ENCODE results near the gene SPEF2. TPM values are rescaled to one million over a fixed set of nuclear protein-coding genes. Genes with fewer than 3 reads are reported as not detected.

Gene SPEF2
- total and polyA plus RNA-seq, 9 of the 15 experiments (the other 6 are each of a cell fraction or from before 2014, with no cell fraction given) = 0.11 to 0.62 (median 0.20) TPM; not detected in 2

GRCh38 chr5:35810601-35811000, 192.9 kb downstream of the SPEF2 start:
- ATAC-seq (no peak), DNase-seq (ENCODE audit: extremely low read depth in 1 of 4, low spot score in 3 of 4) (no peak), FAIRE-seq (no peak)
- TF ChIP-seq CEBPG (CRISPR knock-in tag; IDR thresholded peaks at IDR 0.05) = no peak
- TF ChIP-seq CEBPG (tag; conservative IDR thresholded peaks at IDR 0.05 in 1 of 2, IDR thresholded peaks at IDR 0.05 in 1 of 2) = no peak
- TF ChIP-seq RHOXF2B (CRISPR knock-in tag; conservative IDR thresholded peaks at IDR 0.05) = no peak
- TF ChIP-seq AFF1 (IDR thresholded peaks at IDR 0.05; ENCODE audit: low read depth in 1 of 2, partially characterized antibody in 2 of 2) = no peak
- Histone ChIP-seq H2AFZ (ENCODE audit: low read depth, low read length) (no peak overlapping the region), H3K27me3 (ENCODE audit: control insufficient read depth in 2 of 2, insufficient read depth in 2 of 2, low read length in 2 of 2) (no peaks in the 10 kb centered on the region), H3K27ac (ENCODE audit: extremely low read depth, low read depth, low read length) (no peak overlapping the region), H3K9me1 (ENCODE audit: control insufficient read depth, insufficient read depth, low read length) (no peaks in the 10 kb centered on the region), H4K20me1 (replicated peaks; ENCODE audit: control insufficient read depth, insufficient read depth, low read length) (no peaks in the 10 kb centered on the region), H3K4me2 (ENCODE audit: insufficient read depth, low read length) (no peak overlapping the region), H3K4me3 (no peak overlapping the region), H3K36me3 (ENCODE audit: control insufficient read depth, insufficient read depth, low read length) (no peaks in the 10 kb centered on the region), H3K4me1 (replicated peaks in 1 of 2; ENCODE audit: control insufficient read depth in 2 of 2, insufficient read depth in 2 of 2, low read length in 2 of 2) (no peaks in the 10 kb centered on the region), H3K9me3 (replicated peaks; ENCODE audit: control insufficient read depth, insufficient read depth, low read depth, low read length) (no peaks in the 10 kb centered on the region), H3K79me2 (ENCODE audit: control insufficient read depth, insufficient read depth, low read length) (no peaks in the 10 kb centered on the region), H3K9ac (ENCODE audit: insufficient read depth in 1 of 2, low read depth in 2 of 2, low read length in 2 of 2) (no peak overlapping the region)
- CTCF ChIA-PET (ENCODE audit: low intra/inter-chr PET ratio) = no interaction called here
- POLR2A ChIA-PET = no interaction called here
- in situ Hi-C loops (cut with MboI) (no loop called here), intact Hi-C loops (cut with micrococcal nuclease) (no loop called here)
- no TSS peak for BruUV-seq (replicated peaks)
